ENCODE data around the gene ATP2C2.

- TF ChIP-seq, protein P1, sequence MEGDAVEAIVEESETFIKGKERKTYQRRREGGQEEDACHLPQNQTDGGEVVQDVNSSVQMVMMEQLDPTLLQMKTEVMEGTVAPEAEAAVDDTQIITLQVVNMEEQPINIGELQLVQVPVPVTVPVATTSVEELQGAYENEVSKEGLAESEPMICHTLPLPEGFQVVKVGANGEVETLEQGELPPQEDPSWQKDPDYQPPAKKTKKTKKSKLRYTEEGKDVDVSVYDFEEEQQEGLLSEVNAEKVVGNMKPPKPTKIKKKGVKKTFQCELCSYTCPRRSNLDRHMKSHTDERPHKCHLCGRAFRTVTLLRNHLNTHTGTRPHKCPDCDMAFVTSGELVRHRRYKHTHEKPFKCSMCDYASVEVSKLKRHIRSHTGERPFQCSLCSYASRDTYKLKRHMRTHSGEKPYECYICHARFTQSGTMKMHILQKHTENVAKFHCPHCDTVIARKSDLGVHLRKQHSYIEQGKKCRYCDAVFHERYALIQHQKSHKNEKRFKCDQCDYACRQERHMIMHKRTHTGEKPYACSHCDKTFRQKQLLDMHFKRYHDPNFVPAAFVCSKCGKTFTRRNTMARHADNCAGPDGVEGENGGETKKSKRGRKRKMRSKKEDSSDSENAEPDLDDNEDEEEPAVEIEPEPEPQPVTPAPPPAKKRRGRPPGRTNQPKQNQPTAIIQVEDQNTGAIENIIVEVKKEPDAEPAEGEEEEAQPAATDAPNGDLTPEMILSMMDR (IDR thresholded peaks at IDR 0.05; ENCODE audit: insufficient read depth, low read length, poor library complexity, severe bottlenecking), result no peak
- no peak for TF ChIP-seq EZH2phosphoT487 (conservative IDR thresholded peaks at IDR 0.05; ENCODE audit: low read length)
Measured at GRCh38 chr16:84357191-84357651, 11.1 kb upstream of the ATP2C2 start.

Data from SU-DHL-6 (cell line).